RWPE1 (cell line): ENCODE measurements around the gene GGCT.

Experiments used
- CTCF ChIA-PET: fragments of 350-600 bp; sonication (Branson Sonifier 250); formaldehyde crosslinking; extraction: SDS; loops from one replicate; lab custom pipeline; 2021; lab: Yijun Ruan, JAX
- POLR2A ChIA-PET: fragments of 400-600 bp; formaldehyde crosslinking; extraction: SDS; loops from one replicate; lab custom pipeline; 2020; ENCODE audit warnings: antibody characterized with exemption; ENCODE audit not compliant: low non-redundant PET; lab: Yijun Ruan, JAX
- DNase-seq: peaks from one replicate; pipeline ENCODE4 v3.0.0; 2012; ENCODE audit warnings: low spot score
- H3K27ac ChIP-seq: fragments of 450-650 bp; 2 replicates; pipeline ENCODE4 v1.5.1; 2017
- TF ChIP-seq, protein P1 (sequence below): fragments of 450-650 bp; conservative IDR thresholded peaks from 2 replicates; pipeline ENCODE4 v1.5.1; 2017; ENCODE audit warnings: low read depth, mild to moderate bottlenecking

GGCT gene, protein sequence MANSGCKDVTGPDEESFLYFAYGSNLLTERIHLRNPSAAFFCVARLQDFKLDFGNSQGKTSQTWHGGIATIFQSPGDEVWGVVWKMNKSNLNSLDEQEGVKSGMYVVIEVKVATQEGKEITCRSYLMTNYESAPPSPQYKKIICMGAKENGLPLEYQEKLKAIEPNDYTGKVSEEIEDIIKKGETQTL

DNA sequence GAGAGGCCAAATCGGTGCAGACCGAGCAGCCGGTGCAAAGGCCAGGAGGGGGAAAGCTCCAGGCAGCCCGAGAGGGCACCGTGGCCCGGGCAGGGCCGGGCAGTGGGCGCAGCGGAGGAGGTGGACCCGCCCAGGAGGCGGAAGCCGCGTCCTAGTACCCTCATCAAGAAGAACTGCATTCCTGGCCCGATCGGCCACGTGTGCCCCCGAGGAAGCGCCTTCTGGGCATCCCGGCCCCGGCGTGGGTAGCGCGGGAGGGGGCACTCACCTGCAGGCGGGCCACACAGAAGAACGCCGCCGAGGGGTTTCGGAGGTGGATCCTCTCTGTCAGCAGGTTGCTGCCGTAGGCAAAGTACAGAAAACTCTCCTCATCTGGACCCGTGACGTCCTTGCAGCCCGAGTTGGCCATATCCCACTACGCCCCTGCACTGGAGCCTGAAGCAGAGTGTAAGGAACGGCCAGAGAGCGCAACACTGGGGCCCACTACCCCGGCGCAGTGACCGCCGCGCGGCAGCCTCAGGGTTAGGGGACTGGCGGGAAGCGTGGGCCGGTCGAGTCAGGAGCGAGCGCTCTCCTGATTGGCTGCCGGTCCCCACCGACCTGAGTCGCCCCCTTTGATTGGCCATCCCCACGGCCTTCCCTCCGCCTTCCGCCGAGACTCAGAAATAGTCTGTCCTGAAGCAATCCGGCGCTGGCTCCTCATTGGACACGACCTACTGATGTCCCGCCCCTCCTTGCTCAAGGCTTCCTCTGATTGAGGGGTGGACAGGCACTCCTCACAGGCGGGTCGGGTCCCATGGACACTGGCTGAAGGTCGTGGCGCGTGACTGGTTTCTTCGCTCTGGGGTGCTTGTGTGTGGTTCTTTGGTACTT, at the start of gene GGCT:
GGCT (minus strand) TSS at position 529 of the 873 bp plus-strand sequence; CDS start at position 409, 120 bp downstream.
- ChIA-PET POLR2A (no interaction called here), CTCF (no interaction called here)
- H3K27ac ChIP-seq = peak within 1 kb of the TSS; percentile 81

DNA sequence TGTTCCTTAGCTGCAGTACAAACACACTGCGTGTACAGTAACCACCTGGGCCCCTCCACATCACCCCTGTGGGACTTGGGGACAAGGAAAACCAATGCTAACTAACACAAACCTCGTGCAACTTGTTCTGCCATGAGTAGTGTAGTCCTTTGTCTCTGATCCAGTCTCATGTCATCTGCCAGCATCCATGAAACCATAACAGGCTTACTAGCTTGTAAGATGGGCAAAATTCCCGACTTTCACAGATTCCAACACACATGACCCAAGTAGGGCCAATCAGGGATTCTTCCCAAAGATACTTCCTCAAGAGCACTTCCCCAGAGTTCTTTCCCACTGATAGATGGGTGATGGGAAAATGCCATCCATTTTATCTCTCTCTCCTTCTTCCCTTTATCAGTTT, 48.9 kb upstream of the GGCT start:
- POLR2A ChIA-PET = no interaction called here
- no peak for DNase-seq
- CTCF ChIA-PET = no interaction called here
- no peak overlapping the region for H3K27ac ChIP-seq
- TF ChIP-seq, protein P1, sequence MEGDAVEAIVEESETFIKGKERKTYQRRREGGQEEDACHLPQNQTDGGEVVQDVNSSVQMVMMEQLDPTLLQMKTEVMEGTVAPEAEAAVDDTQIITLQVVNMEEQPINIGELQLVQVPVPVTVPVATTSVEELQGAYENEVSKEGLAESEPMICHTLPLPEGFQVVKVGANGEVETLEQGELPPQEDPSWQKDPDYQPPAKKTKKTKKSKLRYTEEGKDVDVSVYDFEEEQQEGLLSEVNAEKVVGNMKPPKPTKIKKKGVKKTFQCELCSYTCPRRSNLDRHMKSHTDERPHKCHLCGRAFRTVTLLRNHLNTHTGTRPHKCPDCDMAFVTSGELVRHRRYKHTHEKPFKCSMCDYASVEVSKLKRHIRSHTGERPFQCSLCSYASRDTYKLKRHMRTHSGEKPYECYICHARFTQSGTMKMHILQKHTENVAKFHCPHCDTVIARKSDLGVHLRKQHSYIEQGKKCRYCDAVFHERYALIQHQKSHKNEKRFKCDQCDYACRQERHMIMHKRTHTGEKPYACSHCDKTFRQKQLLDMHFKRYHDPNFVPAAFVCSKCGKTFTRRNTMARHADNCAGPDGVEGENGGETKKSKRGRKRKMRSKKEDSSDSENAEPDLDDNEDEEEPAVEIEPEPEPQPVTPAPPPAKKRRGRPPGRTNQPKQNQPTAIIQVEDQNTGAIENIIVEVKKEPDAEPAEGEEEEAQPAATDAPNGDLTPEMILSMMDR = no peak

More for the DNA sequence above, at the start of gene GGCT:
- TF ChIP-seq, protein P1 = no peak
- peak; percentile 100 for DNase-seq

DNA sequence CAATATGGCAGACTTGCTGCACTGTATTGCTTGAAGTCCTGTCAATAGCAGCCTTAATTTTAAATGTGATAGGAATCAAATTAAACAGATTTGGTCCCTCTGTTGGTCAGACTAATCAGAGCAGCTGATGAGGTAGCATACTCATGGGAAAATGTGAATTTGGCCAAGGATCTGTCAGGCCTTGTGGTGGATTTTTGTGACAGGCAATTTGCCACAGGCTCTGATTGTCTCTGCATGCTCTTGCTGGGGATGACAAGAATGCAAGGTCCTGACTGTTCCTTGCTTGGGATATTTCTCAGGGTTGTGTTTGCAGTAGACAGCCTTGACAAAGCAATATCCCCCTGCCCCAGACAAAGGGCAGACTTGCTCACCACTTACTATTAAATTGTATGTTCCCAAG, 48.5 kb upstream of the GGCT start:
- DNase-seq = no peak
- POLR2A ChIA-PET = no interaction called here
- CTCF ChIA-PET = no interaction called here
- no peak overlapping the region for H3K27ac ChIP-seq
- TF ChIP-seq, protein P1 = no peak

DNA sequence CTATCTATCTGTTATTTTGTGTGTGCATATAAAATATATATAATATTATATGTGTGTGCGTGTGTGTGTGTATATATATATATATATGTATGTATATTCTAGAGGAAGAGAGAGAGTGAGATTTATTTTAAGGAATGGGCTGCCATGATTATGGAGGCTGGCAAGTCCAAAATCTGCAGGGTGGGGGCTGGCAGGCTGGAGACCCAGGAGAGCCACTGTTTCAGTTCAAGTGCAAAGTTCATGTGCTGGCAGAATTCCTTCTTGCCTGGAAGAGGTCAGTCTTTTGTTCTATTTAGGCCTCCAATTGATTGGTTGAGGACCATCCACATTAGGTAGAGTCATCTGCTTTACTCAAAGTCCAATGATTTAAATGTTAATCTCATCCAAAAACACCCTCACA, 47.7 kb upstream of the GGCT start:
- POLR2A ChIA-PET = interaction anchor here (0.7 kb wide), 1 partner anchor 161 kb away, joined by 6 read pairs; no protein-coding TSS in a partner anchor
- CTCF ChIA-PET = interaction anchor here (2.2 kb wide), 1 partner anchor 12 kb away, joined by 10 read pairs; no protein-coding TSS in a partner anchor
- H3K27ac ChIP-seq = no peak overlapping the region
- no peak for DNase-seq
- TF ChIP-seq, protein P1 = no peak

DNA sequence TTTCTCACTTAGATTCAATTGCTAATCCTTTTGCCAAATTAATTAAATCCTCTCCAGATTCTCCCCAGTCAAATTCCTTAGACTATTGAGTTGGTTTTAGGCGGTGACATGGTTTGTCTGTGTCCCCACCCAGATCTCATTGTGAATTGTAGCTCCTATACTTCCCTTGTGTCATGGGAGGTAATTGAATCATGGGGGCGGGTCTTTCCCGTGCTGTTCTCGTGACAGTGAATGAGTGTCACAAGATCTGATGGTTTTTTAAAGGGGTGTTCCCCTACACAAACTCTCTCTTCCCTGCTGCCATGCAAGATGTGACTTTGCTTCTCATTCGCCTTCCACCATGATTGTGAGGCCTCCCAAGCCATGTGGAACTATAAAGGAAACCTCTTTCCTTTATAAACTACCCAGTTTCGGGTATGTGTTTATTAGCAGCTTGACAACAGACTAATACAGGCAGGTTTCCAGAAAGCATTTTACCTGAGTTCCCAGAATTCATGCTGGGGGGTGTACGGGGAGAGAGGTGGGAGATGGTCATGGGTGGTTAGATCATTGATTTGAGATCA, 45.4 kb upstream of the GGCT start:
- no peak for DNase-seq
- H3K27ac ChIP-seq = no peak overlapping the region
- ChIA-PET CTCF (interaction anchor here (0.6 to 3.9 kb wide), 3 partner anchors 14 to 35 kb away, joined by 3 to 25 read pairs (median 5); no protein-coding TSS in a partner anchor), POLR2A (no interaction called here)
- TF ChIP-seq, protein P1 = no peak

DNA sequence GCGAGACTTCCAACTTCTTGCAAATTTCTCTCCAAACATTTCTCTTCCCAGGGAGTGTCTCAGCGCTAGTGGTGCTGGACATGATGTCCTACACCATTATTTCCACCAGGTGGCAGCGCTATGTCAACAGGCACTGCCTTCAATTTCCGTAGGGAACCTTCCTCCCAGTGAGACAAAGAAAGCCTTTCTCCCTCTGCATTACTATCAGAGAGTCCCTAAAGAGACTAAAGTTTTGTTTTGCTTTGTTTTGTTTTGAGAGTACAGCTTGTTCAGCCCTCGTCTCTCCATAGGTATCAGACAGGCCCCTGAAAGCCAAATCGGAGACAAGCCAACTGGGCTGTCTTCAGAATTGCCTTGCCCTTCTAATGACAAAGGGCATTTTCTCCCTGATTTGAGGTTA, 44.2 kb upstream of the GGCT start:
- no peak overlapping the region for H3K27ac ChIP-seq
- TF ChIP-seq, protein P1 = peak; percentile 95
- DNase-seq = peak; percentile 76
- ChIA-PET CTCF (interaction anchor here (0.9 to 3.9 kb wide), 3 partner anchors 16 to 29 kb away, joined by 5 to 25 read pairs (median 5); no protein-coding TSS in a partner anchor), POLR2A (no interaction called here)
